ENCODE data around the gene KIF1A. TPM values are rescaled to one million over a fixed set of nuclear protein-coding genes. Genes with fewer than 3 reads are reported as not detected.

Gene KIF1A
- total and polyA plus RNA-seq, 2 of the 13 experiments (the other 11 are each of a cell fraction or from before 2014, with no cell fraction given) = 0.01 TPM; not detected in 1

GRCh38 chr2:240795454-240795853 is 24.6 kb downstream of the KIF1A start (continued):
- TF ChIP-seq ZNF44 (CRISPR knock-in tag; IDR thresholded peaks at IDR 0.05) (no peak), ATRX (CRISPR knock-in tag; IDR thresholded peaks at IDR 0.05; ENCODE audit: borderline replicate concordance) (no peak), ZNF501 (CRISPR knock-in tag; IDR thresholded peaks at IDR 0.05) (no peak), ZNF674 (CRISPR knock-in tag; IDR thresholded peaks at IDR 0.05; ENCODE audit: low read depth) (no peak), BCLAF1 (IDR thresholded peaks at IDR 0.05) (no peak), MYNN (CRISPR knock-in tag; IDR thresholded peaks at IDR 0.05; ENCODE audit: low read depth) (no peak)
- TF ChIP-seq, protein P1, sequence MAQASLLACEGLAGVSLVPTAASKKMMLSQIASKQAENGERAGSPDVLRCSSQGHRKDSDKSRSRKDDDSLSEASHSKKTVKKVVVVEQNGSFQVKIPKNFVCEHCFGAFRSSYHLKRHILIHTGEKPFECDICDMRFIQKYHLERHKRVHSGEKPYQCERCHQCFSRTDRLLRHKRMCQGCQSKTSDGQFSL (CRISPR knock-in tag; IDR thresholded peaks at IDR 0.05) = no peak
- TF ChIP-seq, protein P2, sequence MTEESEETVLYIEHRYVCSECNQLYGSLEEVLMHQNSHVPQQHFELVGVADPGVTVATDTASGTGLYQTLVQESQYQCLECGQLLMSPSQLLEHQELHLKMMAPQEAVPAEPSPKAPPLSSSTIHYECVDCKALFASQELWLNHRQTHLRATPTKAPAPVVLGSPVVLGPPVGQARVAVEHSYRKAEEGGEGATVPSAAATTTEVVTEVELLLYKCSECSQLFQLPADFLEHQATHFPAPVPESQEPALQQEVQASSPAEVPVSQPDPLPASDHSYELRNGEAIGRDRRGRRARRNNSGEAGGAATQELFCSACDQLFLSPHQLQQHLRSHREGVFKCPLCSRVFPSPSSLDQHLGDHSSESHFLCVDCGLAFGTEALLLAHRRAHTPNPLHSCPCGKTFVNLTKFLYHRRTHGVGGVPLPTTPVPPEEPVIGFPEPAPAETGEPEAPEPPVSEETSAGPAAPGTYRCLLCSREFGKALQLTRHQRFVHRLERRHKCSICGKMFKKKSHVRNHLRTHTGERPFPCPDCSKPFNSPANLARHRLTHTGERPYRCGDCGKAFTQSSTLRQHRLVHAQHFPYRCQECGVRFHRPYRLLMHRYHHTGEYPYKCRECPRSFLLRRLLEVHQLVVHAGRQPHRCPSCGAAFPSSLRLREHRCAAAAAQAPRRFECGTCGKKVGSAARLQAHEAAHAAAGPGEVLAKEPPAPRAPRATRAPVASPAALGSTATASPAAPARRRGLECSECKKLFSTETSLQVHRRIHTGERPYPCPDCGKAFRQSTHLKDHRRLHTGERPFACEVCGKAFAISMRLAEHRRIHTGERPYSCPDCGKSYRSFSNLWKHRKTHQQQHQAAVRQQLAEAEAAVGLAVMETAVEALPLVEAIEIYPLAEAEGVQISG (CRISPR knock-in tag; IDR thresholded peaks at IDR 0.05) = no peak
